NCI-H774 (cell line): ENCODE results near the gene NOC4L.
"Not testable (repeated sequence)": the region's sequence is repeated elsewhere in the genome, so short reads cannot be mapped to it uniquely, and the experiment has no call there.

Experiments used
- DNase-seq: peaks from one replicate; lab custom pipeline; 2025; lab: John Stamatoyannopoulos, UW

Gene NOC4L

GRCh38 chr12:132144115-132144809 lies at the start of gene NOC4L, which contains the start of gene DDX51:
Gene NOC4L, plus strand, starts transcription at chr12:132144457. Its CDS starts 32 bp downstream, at chr12:132144489.
Gene DDX51, minus strand, starts transcription at chr12:132144319. Its CDS starts 23 bp downstream, at chr12:132144296.
- peak; percentile 93 for DNase-seq

GRCh38 chr12:132095520-132096409 lies 48.5 kb upstream of the NOC4L start:
- DNase-seq = no peak

- DNase-seq = no peak
These were observed 44.5 kb upstream of the NOC4L start for GRCh38 chr12:132099739-132100138.

- no peak for DNase-seq
These were observed 43.8 kb upstream of the NOC4L start for GRCh38 chr12:132100306-132101065.

- no peak for DNase-seq
These were observed 42.0 kb upstream of the NOC4L start for GRCh38 chr12:132102297-132102696.

GRCh38 chr12:132103072-132103471 lies 41.2 kb upstream of the NOC4L start:
- DNase-seq = not testable (repeated sequence)

GRCh38 chr12:132103542-132104308 lies 40.5 kb upstream of the NOC4L start:
- DNase-seq = no peak

GRCh38 chr12:132105467-132105866 lies 38.8 kb upstream of the NOC4L start:
- DNase-seq = no peak

- DNase-seq = no peak
These were observed 37.3 kb upstream of the NOC4L start for GRCh38 chr12:132106921-132107320.

GRCh38 chr12:132108211-132108832 lies 35.9 kb upstream of the NOC4L start:
- no peak for DNase-seq

- no peak for DNase-seq
These were observed 34.5 kb upstream of the NOC4L start for GRCh38 chr12:132109741-132110140.

- DNase-seq = no peak
These were observed 33.6 kb upstream of the NOC4L start for GRCh38 chr12:132110677-132111076.

- DNase-seq = no peak
These were observed 32.5 kb upstream of the NOC4L start for GRCh38 chr12:132111654-132112304.

- no peak for DNase-seq
These were observed 29.6 kb upstream of the NOC4L start for GRCh38 chr12:132114667-132115066.

- DNase-seq = no peak
These were observed 28.8 kb upstream of the NOC4L start for GRCh38 chr12:132115500-132115899.

- no peak for DNase-seq
These were observed 27.3 kb upstream of the NOC4L start for GRCh38 chr12:132116709-132117557.

GRCh38 chr12:132117558-132117875 lies 26.7 kb upstream of the NOC4L start:
- DNase-seq = no peak

- no peak for DNase-seq
These were observed 25.4 kb upstream of the NOC4L start for GRCh38 chr12:132118876-132119275.

GRCh38 chr12:132121283-132121682 lies 23.0 kb upstream of the NOC4L start:
- no peak for DNase-seq
